Neutrophil (primary cell): Measurements from ENCODE around the gene ARHGAP19.

ENCODE experiments used
- H3K27ac ChIP-seq: fragments of 200-600 bp; sonication (generic); 2 replicates; pipeline ENCODE4 v1.5.1; 2016; ENCODE audit warnings: mild to moderate bottlenecking, moderate library complexity
- H3K27me3 ChIP-seq: fragments of 200-600 bp; sonication (generic); 2 replicates; pipeline ENCODE4 v1.6.0; 2016; ENCODE audit warnings: mild to moderate bottlenecking
- H3K36me3 ChIP-seq: fragments of 200-600 bp; sonication (generic); 2 replicates; pipeline ENCODE4 v1.5.1; 2017
- H3K4me1 ChIP-seq, 2 experiments: fragments of 200-600 bp in 1 of 2; sonication (generic) in 1 of 2; 1 replicate in 1 of 2; 2 replicates in 1 of 2; pipeline versions ENCODE4 v1.5.1 to v1.6.1; 2013 to 2016; ENCODE audit warnings: low read depth in 1 of 2, low read length in 1 of 2, mild to moderate bottlenecking in 1 of 2, moderate library complexity in 1 of 2; ENCODE audit not compliant: control insufficient read depth in 1 of 2, insufficient read depth in 1 of 2
- H3K4me3 ChIP-seq, 2 experiments: fragments of 200-600 bp in 1 of 2; sonication (generic) in 1 of 2; 1 replicate in 1 of 2; 2 replicates in 1 of 2; pipeline ENCODE4 v1.5.1; 2013 to 2016; ENCODE audit warnings: low read depth in 1 of 2, low read length in 1 of 2, mild to moderate bottlenecking in 1 of 2, moderate library complexity in 1 of 2
- H3K9me3 ChIP-seq: fragments of 200-600 bp; sonication (generic); 2 replicates; pipeline ENCODE4 v1.5.1; 2016
- TF ChIP-seq, protein P1 (sequence below): fragments of 200-600 bp; sonication (generic); IDR thresholded peaks from 2 replicates; pipeline ENCODE4 v1.5.1; 2016; ENCODE audit warnings: antibody characterized with exemption

The ARHGAP19 gene, protein sequence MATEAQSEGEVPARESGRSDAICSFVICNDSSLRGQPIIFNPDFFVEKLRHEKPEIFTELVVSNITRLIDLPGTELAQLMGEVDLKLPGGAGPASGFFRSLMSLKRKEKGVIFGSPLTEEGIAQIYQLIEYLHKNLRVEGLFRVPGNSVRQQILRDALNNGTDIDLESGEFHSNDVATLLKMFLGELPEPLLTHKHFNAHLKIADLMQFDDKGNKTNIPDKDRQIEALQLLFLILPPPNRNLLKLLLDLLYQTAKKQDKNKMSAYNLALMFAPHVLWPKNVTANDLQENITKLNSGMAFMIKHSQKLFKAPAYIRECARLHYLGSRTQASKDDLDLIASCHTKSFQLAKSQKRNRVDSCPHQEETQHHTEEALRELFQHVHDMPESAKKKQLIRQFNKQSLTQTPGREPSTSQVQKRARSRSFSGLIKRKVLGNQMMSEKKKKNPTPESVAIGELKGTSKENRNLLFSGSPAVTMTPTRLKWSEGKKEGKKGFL

DNA sequence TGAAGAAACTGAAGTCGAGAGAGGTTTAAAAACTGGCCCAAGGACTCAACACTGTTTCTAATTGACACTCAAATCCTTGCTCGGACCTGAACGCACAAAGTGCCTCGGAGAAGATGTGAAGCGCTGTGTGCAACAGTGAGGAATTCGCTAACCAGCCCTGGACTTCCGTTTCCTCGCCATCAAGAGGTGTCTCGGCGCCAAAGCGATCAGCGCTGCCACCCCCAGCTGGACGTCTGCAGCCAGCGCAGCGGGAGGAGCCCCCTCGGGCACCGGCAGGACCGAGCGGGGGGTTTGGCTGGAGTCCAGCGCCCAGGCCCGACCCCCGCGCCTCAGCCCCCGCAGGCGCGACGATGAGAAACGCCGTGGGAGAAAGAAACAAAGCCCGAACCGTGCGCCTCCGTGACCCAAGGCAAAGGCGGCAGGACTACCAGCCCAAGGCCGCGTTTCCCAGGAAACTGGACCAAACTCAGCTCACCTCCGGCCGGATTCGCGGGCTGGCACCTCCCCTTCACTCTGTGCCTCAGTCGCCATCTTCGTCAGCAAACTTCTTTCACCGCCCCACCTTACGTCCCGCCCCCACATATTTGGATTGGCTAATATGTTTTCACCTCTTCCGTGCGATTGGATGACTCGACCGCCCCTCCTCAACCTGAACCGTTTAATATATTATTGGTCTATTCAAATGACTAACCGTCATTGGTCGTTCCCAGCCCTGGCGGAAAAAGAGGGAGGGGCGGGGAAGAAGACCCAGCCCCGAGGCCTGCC is at the start of gene ARHGAP19:
ARHGAP19 (minus strand) TSS at position 541 of the 765 bp plus-strand sequence; CDS start at position 531, 10 bp downstream.
- peaks cover 10% of the 10 kb centered on the region for H3K36me3 ChIP-seq
- peak within 1 kb of the TSS; percentile 94 for H3K27ac ChIP-seq
- peaks cover 18 to 23% of the 10 kb centered on the region in 2 experiments for H3K4me1 ChIP-seq
- no peaks in the 10 kb centered on the region for H3K9me3 ChIP-seq
- H3K4me3 ChIP-seq: peak within 1 kb of the TSS; percentile 98 to 100
- no peaks in the 10 kb centered on the region for H3K27me3 ChIP-seq
- TF ChIP-seq, protein P1, sequence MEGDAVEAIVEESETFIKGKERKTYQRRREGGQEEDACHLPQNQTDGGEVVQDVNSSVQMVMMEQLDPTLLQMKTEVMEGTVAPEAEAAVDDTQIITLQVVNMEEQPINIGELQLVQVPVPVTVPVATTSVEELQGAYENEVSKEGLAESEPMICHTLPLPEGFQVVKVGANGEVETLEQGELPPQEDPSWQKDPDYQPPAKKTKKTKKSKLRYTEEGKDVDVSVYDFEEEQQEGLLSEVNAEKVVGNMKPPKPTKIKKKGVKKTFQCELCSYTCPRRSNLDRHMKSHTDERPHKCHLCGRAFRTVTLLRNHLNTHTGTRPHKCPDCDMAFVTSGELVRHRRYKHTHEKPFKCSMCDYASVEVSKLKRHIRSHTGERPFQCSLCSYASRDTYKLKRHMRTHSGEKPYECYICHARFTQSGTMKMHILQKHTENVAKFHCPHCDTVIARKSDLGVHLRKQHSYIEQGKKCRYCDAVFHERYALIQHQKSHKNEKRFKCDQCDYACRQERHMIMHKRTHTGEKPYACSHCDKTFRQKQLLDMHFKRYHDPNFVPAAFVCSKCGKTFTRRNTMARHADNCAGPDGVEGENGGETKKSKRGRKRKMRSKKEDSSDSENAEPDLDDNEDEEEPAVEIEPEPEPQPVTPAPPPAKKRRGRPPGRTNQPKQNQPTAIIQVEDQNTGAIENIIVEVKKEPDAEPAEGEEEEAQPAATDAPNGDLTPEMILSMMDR: peak; percentile 41

- Histone ChIP-seq H3K4me3 (no peak overlapping the region), H3K27me3 (no peaks in the 10 kb centered on the region), H3K36me3 (no peaks in the 10 kb centered on the region), H3K9me3 (no peaks in the 10 kb centered on the region), H3K4me1 (peaks cover 36 to 42% of the 10 kb centered on the region in 2 experiments), H3K27ac (no peak overlapping the region)
- TF ChIP-seq, protein P1: no peak
These were observed 49.0 kb upstream of the ARHGAP19 start for GRCh38 chr10:97341416-97341815.

DNA sequence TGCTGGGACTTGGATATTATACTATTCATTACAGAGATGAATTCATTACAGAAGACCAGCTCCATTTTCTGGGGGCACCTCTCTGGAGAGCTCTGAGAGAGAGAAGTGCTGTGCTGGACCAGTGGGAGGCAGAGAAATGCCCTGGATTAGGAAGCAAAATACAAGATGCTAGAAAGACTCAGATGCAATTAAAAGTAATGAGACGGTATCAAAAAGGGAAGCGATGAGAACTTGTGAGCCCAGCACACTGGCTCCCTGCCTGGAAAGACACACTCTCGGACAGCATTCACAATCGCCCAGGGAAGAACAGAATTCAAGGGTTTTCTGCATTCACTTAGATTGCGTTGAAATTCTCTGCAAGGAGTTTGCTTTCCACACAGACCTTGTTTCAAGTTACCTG is 45.6 kb upstream of the ARHGAP19 start:
- H3K27me3 ChIP-seq: no peaks in the 10 kb centered on the region
- peaks cover 5% of the 10 kb centered on the region for H3K36me3 ChIP-seq
- H3K4me3 ChIP-seq: no peak overlapping the region
- TF ChIP-seq, protein P1: no peak
- H3K27ac ChIP-seq: peak overlapping the region; percentile 99
- no peaks in the 10 kb centered on the region for H3K9me3 ChIP-seq
- peaks cover 32 to 39% of the 10 kb centered on the region in 2 experiments for H3K4me1 ChIP-seq

GRCh38 chr10:97336942-97337831 is 44.8 kb upstream of the ARHGAP19 start:
- Histone ChIP-seq H3K4me3 (peak overlapping the region; percentile 2 to 88), H3K4me1 (peaks cover 28 to 32% of the 10 kb centered on the region in 2 experiments), H3K27ac (peak overlapping the region; percentile 99), H3K36me3 (peaks cover 12% of the 10 kb centered on the region), H3K27me3 (no peaks in the 10 kb centered on the region), H3K9me3 (no peaks in the 10 kb centered on the region)
- TF ChIP-seq, protein P1: no peak

- peak overlapping the region; percentile 88 to 89 for H3K4me3 ChIP-seq
- peaks cover 19% of the 10 kb centered on the region for H3K36me3 ChIP-seq
- TF ChIP-seq, protein P1: no peak
- peak overlapping the region; percentile 99 for H3K27ac ChIP-seq
- H3K27me3 ChIP-seq: no peaks in the 10 kb centered on the region
- no peaks in the 10 kb centered on the region for H3K9me3 ChIP-seq
- peaks cover 32 to 35% of the 10 kb centered on the region in 2 experiments for H3K4me1 ChIP-seq
These were observed 44.0 kb upstream of the ARHGAP19 start for GRCh38 chr10:97336446-97336845.
